ENCODE results near the gene TXNL1. TPM values are rescaled to one million over a fixed set of nuclear protein-coding genes. Genes with fewer than 3 reads are reported as not detected.

TXNL1 gene
- total and polyA plus RNA-seq, 2 donors (not counting 3 experiments of a cell fraction or from before 2014, with no cell fraction given), result 29.5 to 81.2 TPM

GRCh38 chr18:56556907-56557306, 81.5 kb downstream of the TXNL1 start:
- no TSS peak for BruUV-seq (replicated peaks)
- Histone ChIP-seq H3K9me3 (replicated peaks; ENCODE audit: control insufficient read depth, insufficient read depth, low read length) (no peaks in the 10 kb centered on the region), H3K9me1 (replicated peaks; ENCODE audit: control insufficient read depth, extremely low read depth, insufficient read depth, low read length) (no peaks in the 10 kb centered on the region), H3K79me2 (ENCODE audit: control insufficient read depth, insufficient read depth, low read length) (no peaks in the 10 kb centered on the region), H3K27ac (ENCODE audit: insufficient read depth, low read depth, low read length) (no peak overlapping the region), H3K36me3 (ENCODE audit: control insufficient read depth in 2 of 2, extremely low read depth in 1 of 2, insufficient read depth in 2 of 2, low read length in 2 of 2) (no peaks in the 10 kb centered on the region), H3K27me3 (ENCODE audit: control insufficient read depth in 2 of 2, insufficient read depth in 2 of 2, low read length in 2 of 2) (no peaks in the 10 kb centered on the region), H3K4me3 (replicated peaks in 1 of 3; ENCODE audit: insufficient read depth in 1 of 3, low read depth in 1 of 3, low read length in 3 of 3) (no peak overlapping the region), H3K4me2 (ENCODE audit: insufficient read depth, low read length) (no peak overlapping the region), H3K9ac (replicated peaks; ENCODE audit: extremely low read depth, insufficient read depth, low read length) (no peak overlapping the region), H4K20me1 (replicated peaks; ENCODE audit: control insufficient read depth, extremely low read depth, insufficient read depth, low read length) (no peaks in the 10 kb centered on the region), H3K4me1 (ENCODE audit: control insufficient read depth, extremely low read depth, insufficient read depth, low read length) (no peaks in the 10 kb centered on the region), H2AFZ (ENCODE audit: low read depth, low read length) (no peak overlapping the region)
- dilution Hi-C loops (cut with MboI; ENCODE audit: extremely low pct_ligation_motif_present, low sequenced_read_pairs) (no loop called here), intact Hi-C loops (cut with micrococcal nuclease) (no loop called here)
- CTCF ChIA-PET, result no interaction called here
- FAIRE-seq, result no peak
- TF ChIP-seq EZH2 (IDR thresholded peaks at IDR 0.05; ENCODE audit: borderline replicate concordance, low read depth, low read length, severe bottlenecking) (no peak), FOS (IDR thresholded peaks at IDR 0.05; ENCODE audit: borderline replicate concordance, insufficient read depth, low read length) (no peak), POLR2A (IDR thresholded peaks at IDR 0.05; ENCODE audit: low read depth, low read length) (no peak)
- TF ChIP-seq, protein P1, sequence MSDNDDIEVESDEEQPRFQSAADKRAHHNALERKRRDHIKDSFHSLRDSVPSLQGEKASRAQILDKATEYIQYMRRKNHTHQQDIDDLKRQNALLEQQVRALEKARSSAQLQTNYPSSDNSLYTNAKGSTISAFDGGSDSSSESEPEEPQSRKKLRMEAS (IDR thresholded peaks at IDR 0.05; ENCODE audit: insufficient read depth, insufficient read length), result no peak
- no peak for DNase-seq (ENCODE audit: low read depth, low spot score)
- POLR2A ChIA-PET, result no interaction called here

GRCh38 chr18:56550121-56550520, 88.3 kb downstream of the TXNL1 start:
- dilution Hi-C loops (cut with MboI; ENCODE audit: extremely low pct_ligation_motif_present, low sequenced_read_pairs), result no loop called here
- CTCF ChIA-PET, result no interaction called here
- Histone ChIP-seq H3K4me2 (ENCODE audit: insufficient read depth, low read length) (no peak overlapping the region), H3K27ac (ENCODE audit: insufficient read depth, low read depth, low read length) (no peak overlapping the region), H2AFZ (ENCODE audit: low read depth, low read length) (no peak overlapping the region), H3K9me3 (replicated peaks; ENCODE audit: control insufficient read depth, insufficient read depth, low read length) (no peaks in the 10 kb centered on the region), H3K4me3 (replicated peaks in 1 of 3; ENCODE audit: insufficient read depth in 1 of 3, low read depth in 1 of 3, low read length in 3 of 3) (no peak overlapping the region), H3K4me1 (ENCODE audit: control insufficient read depth, extremely low read depth, insufficient read depth, low read length) (no peaks in the 10 kb centered on the region), H3K27me3 (ENCODE audit: control insufficient read depth in 2 of 2, insufficient read depth in 2 of 2, low read length in 2 of 2) (no peaks in the 10 kb centered on the region), H3K9ac (replicated peaks; ENCODE audit: extremely low read depth, insufficient read depth, low read length) (no peak overlapping the region), H3K36me3 (ENCODE audit: control insufficient read depth in 2 of 2, extremely low read depth in 1 of 2, insufficient read depth in 2 of 2, low read length in 2 of 2) (no peaks in the 10 kb centered on the region), H3K79me2 (ENCODE audit: control insufficient read depth, insufficient read depth, low read length) (no peaks in the 10 kb centered on the region), H3K9me1 (replicated peaks; ENCODE audit: control insufficient read depth, extremely low read depth, insufficient read depth, low read length) (no peaks in the 10 kb centered on the region), H4K20me1 (replicated peaks; ENCODE audit: control insufficient read depth, extremely low read depth, insufficient read depth, low read length) (no peaks in the 10 kb centered on the region)
- no peak for TF ChIP-seq FOS (IDR thresholded peaks at IDR 0.05; ENCODE audit: borderline replicate concordance, insufficient read depth, low read length)
- TF ChIP-seq GATA2 (IDR thresholded peaks at IDR 0.05; ENCODE audit: insufficient read depth, insufficient read length, low read depth, low read length), result no peak
- no peak for TF ChIP-seq POLR2A (IDR thresholded peaks at IDR 0.05; ENCODE audit: low read depth, low read length)
- TF ChIP-seq JUN (IDR thresholded peaks at IDR 0.05; ENCODE audit: borderline replicate concordance, insufficient read depth, insufficient read length, low read depth), result no peak
- TF ChIP-seq EZH2 (IDR thresholded peaks at IDR 0.05; ENCODE audit: borderline replicate concordance, low read depth, low read length, severe bottlenecking), result no peak
- TF ChIP-seq, protein P1 (IDR thresholded peaks at IDR 0.05; ENCODE audit: insufficient read depth, insufficient read length), result no peak
- TF ChIP-seq POLR2AphosphoS5 (IDR thresholded peaks at IDR 0.05; ENCODE audit: insufficient read depth, low read depth, low read length), result no peak
- no peak for TF ChIP-seq MYC (IDR thresholded peaks at IDR 0.05; ENCODE audit: low read depth, low read length)
- TF ChIP-seq, protein P2, sequence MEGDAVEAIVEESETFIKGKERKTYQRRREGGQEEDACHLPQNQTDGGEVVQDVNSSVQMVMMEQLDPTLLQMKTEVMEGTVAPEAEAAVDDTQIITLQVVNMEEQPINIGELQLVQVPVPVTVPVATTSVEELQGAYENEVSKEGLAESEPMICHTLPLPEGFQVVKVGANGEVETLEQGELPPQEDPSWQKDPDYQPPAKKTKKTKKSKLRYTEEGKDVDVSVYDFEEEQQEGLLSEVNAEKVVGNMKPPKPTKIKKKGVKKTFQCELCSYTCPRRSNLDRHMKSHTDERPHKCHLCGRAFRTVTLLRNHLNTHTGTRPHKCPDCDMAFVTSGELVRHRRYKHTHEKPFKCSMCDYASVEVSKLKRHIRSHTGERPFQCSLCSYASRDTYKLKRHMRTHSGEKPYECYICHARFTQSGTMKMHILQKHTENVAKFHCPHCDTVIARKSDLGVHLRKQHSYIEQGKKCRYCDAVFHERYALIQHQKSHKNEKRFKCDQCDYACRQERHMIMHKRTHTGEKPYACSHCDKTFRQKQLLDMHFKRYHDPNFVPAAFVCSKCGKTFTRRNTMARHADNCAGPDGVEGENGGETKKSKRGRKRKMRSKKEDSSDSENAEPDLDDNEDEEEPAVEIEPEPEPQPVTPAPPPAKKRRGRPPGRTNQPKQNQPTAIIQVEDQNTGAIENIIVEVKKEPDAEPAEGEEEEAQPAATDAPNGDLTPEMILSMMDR (IDR thresholded peaks at IDR 0.05; ENCODE audit: extremely low read depth in 1 of 2, insufficient read depth in 1 of 2, low read depth in 1 of 2, low read length in 2 of 2), result no peak
- no TSS peak for BruUV-seq (replicated peaks)
- FAIRE-seq (no peak), DNase-seq (ENCODE audit: low read depth, low spot score) (no peak)
- intact Hi-C loops (cut with micrococcal nuclease), result no loop called here
- POLR2A ChIA-PET, result no interaction called here

Data from endothelial cell of umbilical vein (primary cell).